A549 (cell line): ENCODE measurements around the gene EPN1. TPM values are rescaled to one million over a fixed set of nuclear protein-coding genes. Genes with fewer than 3 reads are reported as not detected.

Experiments used
- ATAC-seq, 2 experiments: fragments of 200-7000 bp in 1 of 2; fragments of >200 bp in 1 of 2; cut with Nextera tagmentation in 1 of 2; cut with Tn5 transposase in 1 of 2; 3 replicates each; pipeline versions ENCODE4 v1.8.0 to v1.9.1; 2018 to 2020; ENCODE audit warnings: mild to moderate bottlenecking in 1 of 2, moderate library complexity in 1 of 2
- CTCF ChIA-PET: fragments of 300-600 bp; sonication (Branson Sonifier 250); formaldehyde crosslinking; extraction: SDS; loops from one replicate; lab custom pipeline; 2021; ENCODE audit warnings: antibody characterized with exemption, inconsistent platforms; lab: Yijun Ruan, JAX
- POLR2A ChIA-PET: fragments of 350-600 bp; formaldehyde crosslinking; extraction: SDS; loops from one replicate; lab custom pipeline; 2021; ENCODE audit warnings: antibody characterized with exemption, inconsistent platforms; lab: Yijun Ruan, JAX
- DNase-seq, 2 experiments: peaks; one replicate each; pipeline versions ENCODE4 v3.0.0 to v3.0.0-alpha.2; 2011 to 2016; ENCODE audit warnings: low read depth in 1 of 2, low spot score in 1 of 2
- FAIRE-seq: peaks from 2 replicates; lab custom pipeline; 2011; peaks lifted over from hg19 to GRCh38; lab: Jason Lieb, UNC
- H3K27ac ChIP-seq, 2 experiments: fragments of >200 bp; sonication (Bioruptor Twin); formaldehyde crosslinking; 3 replicates each; pipeline ENCODE4 v1.5.1; 2016 to 2017
- H3K4me1 ChIP-seq: fragments of >200 bp; sonication (Bioruptor Twin); formaldehyde crosslinking; 3 replicates; pipeline ENCODE4 v1.6.1; 2016
- H3K4me2 ChIP-seq: fragments of >200 bp; sonication (Bioruptor Twin); formaldehyde crosslinking; 3 replicates; pipeline ENCODE4 v1.6.1; 2016
- H3K4me3 ChIP-seq: fragments of >200 bp; sonication (Bioruptor Twin); formaldehyde crosslinking; 3 replicates; pipeline ENCODE4 v1.5.1; 2016
- H3K9me3 ChIP-seq: fragments of >200 bp; sonication (Bioruptor Twin); formaldehyde crosslinking; 3 replicates; pipeline ENCODE4 v1.6.1; 2016
- CHD2 ChIP-seq: fragments of 150-350 bp; IDR thresholded peaks from 2 replicates; pipeline ENCODE4 v1.6.1; 2014; ENCODE audit warnings: low read length; ENCODE audit not compliant: partially characterized antibody
- ESRRA ChIP-seq: fragments of 150-350 bp; IDR thresholded peaks from 2 replicates; pipeline ENCODE4 v1.6.1; 2014; ENCODE audit warnings: mild to moderate bottlenecking, low read length, borderline replicate concordance
- FOSB ChIP-seq: fragments of 250-450 bp; sonication (Bioruptor Pico); IDR thresholded peaks from 2 replicates; pipeline ENCODE4 v1.5.0; 2020; ENCODE audit warnings: mild to moderate bottlenecking, moderate library complexity
- FOXS1 ChIP-seq: fragments of 250-450 bp; sonication (Bioruptor Pico); IDR thresholded peaks from 2 replicates; pipeline ENCODE4 v1.5.0; 2020; ENCODE audit warnings: mild to moderate bottlenecking, moderate library complexity
- HMGXB4 ChIP-seq: fragments of 250-450 bp; sonication (Bioruptor Pico); IDR thresholded peaks from 2 replicates; pipeline ENCODE4 v1.5.0; 2021; ENCODE audit warnings: mild to moderate bottlenecking, moderate library complexity, borderline replicate concordance
- KDM1A ChIP-seq: fragments of 200-600 bp; sonication (generic); IDR thresholded peaks from 2 replicates; pipeline ENCODE4 v1.6.1; 2016; ENCODE audit warnings: low read depth, mild to moderate bottlenecking
- MAX ChIP-seq: IDR thresholded peaks from 2 replicates; pipeline ENCODE4 v1.6.1; 2012
- MAZ ChIP-seq: fragments of 150-350 bp; IDR thresholded peaks from 2 replicates; pipeline ENCODE4 v1.6.1; 2014; ENCODE audit warnings: antibody characterized with exemption, low read depth, low read length, borderline replicate concordance
- POLR2AphosphoS2 ChIP-seq: conservative IDR thresholded peaks from 2 replicates; pipeline ENCODE4 v1.6.1; 2012; ENCODE audit warnings: low read length, improper control_type of control experiment, inconsistent platforms
- RARB ChIP-seq: fragments of 250-450 bp; sonication (Bioruptor Pico); IDR thresholded peaks from 2 replicates; pipeline ENCODE4 v1.8.0; 2021; ENCODE audit warnings: mild to moderate bottlenecking, moderate library complexity
- RFX5 ChIP-seq: fragments of 450-650 bp; IDR thresholded peaks from 2 replicates; pipeline ENCODE4 v1.7.1; 2014; ENCODE audit warnings: antibody characterized with exemption, mild to moderate bottlenecking, moderate library complexity
- RNF2 ChIP-seq: fragments of 200-600 bp; sonication (generic); IDR thresholded peaks from 2 replicates; pipeline ENCODE4 v1.6.1; 2016; ENCODE audit warnings: low read depth, mild to moderate bottlenecking, antibody characterized with exemption, moderate library complexity, borderline replicate concordance
- TP53 ChIP-seq: fragments of 250-450 bp; sonication (Bioruptor Pico); IDR thresholded peaks from 2 replicates; pipeline ENCODE4 v1.5.0; 2021; ENCODE audit warnings: mild to moderate bottlenecking, moderate library complexity
- ZC3H11A ChIP-seq: fragments of 450-650 bp; IDR thresholded peaks from 2 replicates; pipeline ENCODE4 v1.6.1; 2014; ENCODE audit warnings: antibody characterized with exemption, mild to moderate bottlenecking
- ZSCAN20 ChIP-seq: fragments of 250-450 bp; sonication (Bioruptor Pico); IDR thresholded peaks from 2 replicates; pipeline ENCODE4 v1.8.0; 2022; ENCODE audit warnings: mild to moderate bottlenecking, moderate library complexity
- WGBS: methylation state at CpG from one replicate; pipeline ENCODE4 v1.1.6; 2017; ENCODE audit errors: missing lambda C conversion rate; 5-methylcytosine and 5-hydroxymethylcytosine counted together
- polyA plus RNA-seq, 4 experiments: library from polyadenylated mRNA; depleted of rRNA in 3 of 4; stranded (reverse); fragments of >200 nt; fragmentation: RNase III in 1 of 4; extraction: RNeasy Plus Mini Kit Qiagen cat#74134 plus additional on column Dnase treatment in 1 of 4; gene quantifications; 2 replicates in 3 of 4; 3 replicates in 1 of 4; pipeline ENCODE4 v1.2.3, GENCODE V29; 2011 to 2017
- TF ChIP-seq, protein P1 (sequence below): fragments of 250-450 bp; sonication (Bioruptor Pico); IDR thresholded peaks from 2 replicates; pipeline ENCODE4 v1.5.0; 2020; ENCODE audit warnings: low read depth, mild to moderate bottlenecking, moderate library complexity

Gene EPN1
- polyA plus RNA-seq, 2 of the 4 experiments (the other 2 are of a cell fraction), result 43.7 to 139 TPM

- CTCF ChIA-PET, result interaction anchor here (1.0 kb wide), 1 partner anchor 12 kb away, joined by 3 read pairs; no protein-coding TSS in a partner anchor
- Histone ChIP-seq H3K4me3 (no peak overlapping the region), H3K4me1 (no peaks in the 10 kb centered on the region), H3K9me3 (no peaks in the 10 kb centered on the region), H3K27ac (no peak overlapping the region), H3K4me2 (no peak overlapping the region)
- FAIRE-seq, result no peak
- WGBS, result 97% methylated on average over 20 of the region's 20 CpGs
- TF ChIP-seq MAX, result no peak
- no peak for TF ChIP-seq RARB (CRISPR knock-in tag)
- no peak for TF ChIP-seq KDM1A
- TF ChIP-seq ZC3H11A, result no peak
- no peak for DNase-seq
- POLR2A ChIA-PET, result interaction anchor here (0.6 kb wide), 1 partner anchor 22 kb away, joined by 5 read pairs; no protein-coding TSS in a partner anchor
- no peak for ATAC-seq
These were observed 18.4 kb downstream of the EPN1 start for GRCh38 chr19:55693336-55693974.

GRCh38 chr19:55694241-55694655, 19.2 kb downstream of the EPN1 start:
- no peak for TF ChIP-seq ZSCAN20 (CRISPR knock-in tag)
- Histone ChIP-seq H3K4me2 (no peak overlapping the region), H3K4me1 (no peaks in the 10 kb centered on the region), H3K9me3 (no peaks in the 10 kb centered on the region), H3K4me3 (no peak overlapping the region), H3K27ac (no peak overlapping the region)
- ATAC-seq (no peak), DNase-seq (no peak), FAIRE-seq (no peak)
- 94% methylated on average over 15 of the region's 15 CpGs for WGBS
- CTCF ChIA-PET, result interaction anchor here (1.0 kb wide), 1 partner anchor 13 kb away, joined by 3 read pairs; no protein-coding TSS in a partner anchor
- POLR2A ChIA-PET, result interaction anchor here (0.6 kb wide), 1 partner anchor 23 kb away, joined by 5 read pairs; no protein-coding TSS in a partner anchor

DNA sequence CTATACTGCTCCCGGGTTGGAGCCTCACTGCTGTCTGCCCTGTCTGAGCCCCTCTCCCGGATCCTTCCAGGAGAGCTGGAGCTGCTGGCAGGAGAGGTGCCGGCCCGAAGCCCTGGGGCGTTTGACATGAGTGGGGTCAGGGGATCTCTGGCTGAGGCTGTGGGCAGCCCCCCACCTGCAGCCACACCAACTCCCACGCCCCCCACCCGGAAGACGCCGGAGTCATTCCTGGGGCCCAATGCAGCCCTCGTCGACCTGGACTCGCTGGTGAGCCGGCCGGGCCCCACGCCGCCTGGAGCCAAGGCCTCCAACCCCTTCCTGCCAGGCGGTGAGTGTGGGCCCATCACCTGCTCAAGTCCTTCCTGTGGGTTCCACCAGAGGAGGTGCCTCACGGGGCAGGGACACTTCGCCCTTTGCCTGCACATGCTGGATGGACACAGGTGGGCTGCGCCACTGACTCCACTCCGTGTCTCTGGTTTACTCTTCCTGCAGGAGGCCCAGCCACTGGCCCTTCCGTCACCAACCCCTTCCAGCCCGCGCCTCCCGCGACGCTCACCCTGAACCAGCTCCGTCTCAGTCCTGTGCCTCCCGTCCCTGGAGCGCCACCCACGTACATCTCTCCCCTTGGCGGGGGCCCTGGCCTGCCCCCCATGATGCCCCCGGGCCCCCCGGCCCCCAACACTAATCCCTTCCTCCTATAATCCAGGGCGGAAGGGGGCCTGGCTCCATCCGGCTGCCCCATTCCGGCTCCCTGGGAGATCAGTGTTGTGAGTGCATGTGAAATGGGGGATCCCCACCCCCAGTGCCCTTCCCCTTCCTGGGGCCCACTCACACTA, 19.8 kb downstream of the EPN1 start:
- ChIA-PET CTCF (interaction anchor here (1.2 to 1.3 kb wide), 2 partner anchors 10 to 23 kb away, joined by 4 to 7 read pairs; no protein-coding TSS in a partner anchor), POLR2A (no interaction called here)
- FAIRE-seq, result no peak
- no peak for DNase-seq
- no peak for ATAC-seq
- H3K27ac ChIP-seq, result no peak overlapping the region
- no peak overlapping the region for H3K4me2 ChIP-seq
- TF ChIP-seq ESRRA, result no peak
- no peak for TF ChIP-seq RNF2
- no peak for TF ChIP-seq RFX5
- no peak for TF ChIP-seq HMGXB4
- TF ChIP-seq POLR2AphosphoS2, result no peak
- no peak for TF ChIP-seq CHD2
- TF ChIP-seq, protein P1, sequence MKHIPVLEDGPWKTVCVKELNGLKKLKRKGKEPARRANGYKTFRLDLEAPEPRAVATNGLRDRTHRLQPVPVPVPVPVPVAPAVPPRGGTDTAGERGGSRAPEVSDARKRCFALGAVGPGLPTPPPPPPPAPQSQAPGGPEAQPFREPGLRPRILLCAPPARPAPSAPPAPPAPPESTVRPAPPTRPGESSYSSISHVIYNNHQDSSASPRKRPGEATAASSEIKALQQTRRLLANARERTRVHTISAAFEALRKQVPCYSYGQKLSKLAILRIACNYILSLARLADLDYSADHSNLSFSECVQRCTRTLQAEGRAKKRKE (CRISPR knock-in tag), result no peak
- no peak for TF ChIP-seq FOSB (CRISPR knock-in tag)
- no peak for TF ChIP-seq FOXS1 (CRISPR knock-in tag)
- TF ChIP-seq MAZ, result no peak
- TF ChIP-seq TP53, result no peak
- 96% methylated on average over 30 of the region's 37 CpGs for WGBS
- no peaks in the 10 kb centered on the region for H3K9me3 ChIP-seq
- no peak overlapping the region for H3K4me3 ChIP-seq
- H3K4me1 ChIP-seq, result no peaks in the 10 kb centered on the region
